Brain microvascular endothelial cell (primary cell): ENCODE measurements around the gene TOGARAM2.

ENCODE experiments used
- DNase-seq: peaks from one replicate; pipeline ENCODE4 v3.0.0-alpha.2; 2020
- H3K27ac ChIP-seq: fragments of 250-450 bp; sonication (Bioruptor Pico); 2 replicates; pipeline ENCODE4 v1.5.1; 2020; ENCODE audit warnings: mild to moderate bottlenecking, moderate library complexity
- H3K27me3 ChIP-seq: fragments of 250-450 bp; sonication (Bioruptor Pico); replicated peaks from 2 replicates; pipeline ENCODE4 v1.5.1; 2020; ENCODE audit warnings: mild to moderate bottlenecking
- H3K36me3 ChIP-seq: fragments of 250-450 bp; sonication (Bioruptor Pico); replicated peaks from 2 replicates; pipeline ENCODE4 v1.5.1; 2020; ENCODE audit warnings: mild to moderate bottlenecking
- H3K4me3 ChIP-seq: 2 replicates; pipeline ENCODE4 v1.5.1; 2011; ENCODE audit warnings: low read depth, mild to moderate bottlenecking, control low read depth, low read length, moderate library complexity
- CTCF ChIP-seq: IDR thresholded peaks from 2 replicates; pipeline ENCODE4 v1.5.1; 2011; ENCODE audit warnings: low read depth, mild to moderate bottlenecking, moderate library complexity, low read length, control low read depth, inconsistent platforms; ENCODE audit errors: missing control alignments
- in situ Hi-C: cut with HindIII; loops from 2 replicates; pipeline ENCODE4 v1.10.0; 2017; ENCODE audit warnings: low sequenced_read_pairs, low pct_ligation_motif_present

TOGARAM2 gene

GRCh38 chr2:29005331-29005730, 24.2 kb downstream of the TOGARAM2 start:
- in situ Hi-C loops, result no loop called here
- H3K27me3 ChIP-seq, result no peaks in the 10 kb centered on the region
- no peaks in the 10 kb centered on the region for H3K36me3 ChIP-seq
- no peak for DNase-seq
- H3K27ac ChIP-seq, result no peak overlapping the region
- no peak overlapping the region for H3K4me3 ChIP-seq
- no peak for TF ChIP-seq CTCF

GRCh38 chr2:29006092-29006979, 25.2 kb downstream of the TOGARAM2 start:
- Histone ChIP-seq H3K36me3 (no peaks in the 10 kb centered on the region), H3K27me3 (no peaks in the 10 kb centered on the region), H3K4me3 (no peak overlapping the region), H3K27ac (no peak overlapping the region)
- TF ChIP-seq CTCF, result no peak
- in situ Hi-C loops, result no loop called here
- no peak for DNase-seq

GRCh38 chr2:29006980-29007301, 25.8 kb downstream of the TOGARAM2 start:
- Histone ChIP-seq H3K36me3 (no peaks in the 10 kb centered on the region), H3K27ac (no peak overlapping the region), H3K27me3 (no peaks in the 10 kb centered on the region), H3K4me3 (no peak overlapping the region)
- in situ Hi-C loops, result no loop called here
- TF ChIP-seq CTCF, result no peak
- DNase-seq, result no peak

GRCh38 chr2:29009270-29009669, 28.2 kb downstream of the TOGARAM2 start:
- no peak for TF ChIP-seq CTCF
- Histone ChIP-seq H3K27me3 (no peaks in the 10 kb centered on the region), H3K36me3 (no peaks in the 10 kb centered on the region), H3K27ac (no peak overlapping the region), H3K4me3 (no peak overlapping the region)
- no peak for DNase-seq
- in situ Hi-C loops, result no loop called here

GRCh38 chr2:29009711-29010677, 28.9 kb downstream of the TOGARAM2 start:
- H3K4me3 ChIP-seq, result no peak overlapping the region
- TF ChIP-seq CTCF, result no peak
- no peak for DNase-seq
- H3K36me3 ChIP-seq, result no peaks in the 10 kb centered on the region
- H3K27ac ChIP-seq, result no peak overlapping the region
- in situ Hi-C loops, result no loop called here
- H3K27me3 ChIP-seq, result no peaks in the 10 kb centered on the region
